ENCODE measurements around the gene PATE3. TPM values are rescaled to one million over a fixed set of nuclear protein-coding genes. Genes with fewer than 3 reads are reported as not detected.

The PATE3 gene
- polyA plus RNA-seq, 2 donors, result not detected

- Histone ChIP-seq H3K36me3 (ENCODE audit: control insufficient read depth in 2 of 2, insufficient read depth in 2 of 2, low read length in 1 of 2) (no peaks in the 10 kb centered on the region), H3K4me1 (ENCODE audit: control insufficient read depth in 2 of 2, insufficient read depth in 2 of 2, low read length in 1 of 2) (no peaks in the 10 kb centered on the region), H3K27me3 (ENCODE audit: control insufficient read depth in 1 of 2, insufficient read depth in 2 of 2, low read length in 2 of 2) (no peaks in the 10 kb centered on the region), H3K27ac (ENCODE audit: low read depth in 2 of 2, low read length in 1 of 2) (no peak overlapping the region), H3K4me3 (ENCODE audit: low read depth in 1 of 2, low read length in 2 of 2) (no peak overlapping the region), H3K9me3 (ENCODE audit: control insufficient read depth in 2 of 2, insufficient read depth in 1 of 2, low read depth in 1 of 2, low read length in 1 of 2) (no peaks in the 10 kb centered on the region)
- WGBS, 2 donors, result 75 to 76% methylated on average over 2 of the region's 2 CpGs
Observed at GRCh38 chr11:125770583-125770982, 17.3 kb upstream of the PATE3 start.

DNA sequence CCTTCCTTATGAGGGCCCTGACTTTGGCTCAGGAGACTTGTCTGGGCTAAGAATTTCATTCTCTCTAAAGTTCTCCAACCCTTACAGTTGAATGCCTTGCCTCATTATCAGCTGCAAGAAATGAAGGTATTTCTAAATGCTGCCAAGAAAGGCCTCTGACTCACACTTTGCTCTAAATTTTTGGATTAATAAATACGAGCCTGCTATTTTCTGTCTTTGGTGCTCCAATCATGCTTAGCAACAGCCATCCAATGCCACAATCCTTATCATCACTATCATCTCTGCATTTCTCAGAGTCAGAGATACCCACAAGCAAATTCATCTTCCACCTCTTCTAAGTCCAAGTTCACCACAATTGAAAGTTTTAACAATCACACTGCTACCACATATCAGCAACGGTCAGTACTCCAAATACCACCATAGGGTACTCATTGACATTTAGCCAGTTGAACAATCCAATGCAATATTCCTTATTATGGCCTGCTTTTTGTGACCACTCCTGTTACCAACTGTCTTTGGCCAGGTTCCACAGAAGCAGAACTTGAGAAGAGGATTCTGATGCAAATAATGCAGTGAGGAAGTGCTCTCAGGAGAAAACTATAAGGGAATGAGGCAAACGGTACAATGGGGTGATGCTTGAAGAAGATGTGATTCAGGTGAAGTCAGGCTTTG lies 15.0 kb upstream of the PATE3 start:
- no peaks in the 10 kb centered on the region for H3K9me3 ChIP-seq (ENCODE audit: control insufficient read depth in 2 of 2, insufficient read depth in 1 of 2, low read depth in 1 of 2, low read length in 1 of 2)
- H3K27ac ChIP-seq (ENCODE audit: low read depth in 2 of 2, low read length in 1 of 2), result no peak overlapping the region
- H3K36me3 ChIP-seq (ENCODE audit: control insufficient read depth in 2 of 2, insufficient read depth in 2 of 2, low read length in 1 of 2), result no peaks in the 10 kb centered on the region
- WGBS, 2 donors, result 57 to 59% methylated on average over 3 of the region's 3 CpGs
- H3K4me3 ChIP-seq (ENCODE audit: low read depth in 1 of 2, low read length in 2 of 2), result no peak overlapping the region
- H3K27me3 ChIP-seq (ENCODE audit: control insufficient read depth in 1 of 2, insufficient read depth in 2 of 2, low read length in 2 of 2), result no peaks in the 10 kb centered on the region
- no peaks in the 10 kb centered on the region for H3K4me1 ChIP-seq (ENCODE audit: control insufficient read depth in 2 of 2, insufficient read depth in 2 of 2, low read length in 1 of 2)

DNA sequence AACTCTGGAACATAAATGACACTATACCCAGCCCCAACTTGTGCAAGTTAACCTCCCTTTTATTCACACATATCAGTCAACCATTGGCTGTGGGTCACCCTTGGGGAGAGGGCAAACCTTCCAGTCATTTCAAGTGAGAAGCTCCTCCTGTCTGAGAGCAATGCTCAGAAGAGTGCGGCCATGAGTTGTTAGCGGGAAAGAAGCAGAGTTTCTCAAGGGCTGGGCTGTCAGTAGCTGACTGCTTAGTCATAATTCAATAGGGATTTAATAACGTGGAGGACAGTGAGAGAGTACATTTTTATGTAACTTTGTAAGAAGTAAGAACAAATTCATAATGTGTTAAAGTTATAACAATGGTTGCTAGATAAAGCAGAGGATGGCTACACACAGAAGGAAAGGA lies 14.4 kb upstream of the PATE3 start:
- H3K27ac ChIP-seq (ENCODE audit: low read depth in 2 of 2, low read length in 1 of 2), result no peak overlapping the region
- no peaks in the 10 kb centered on the region for H3K27me3 ChIP-seq (ENCODE audit: control insufficient read depth in 1 of 2, insufficient read depth in 2 of 2, low read length in 2 of 2)
- no peaks in the 10 kb centered on the region for H3K36me3 ChIP-seq (ENCODE audit: control insufficient read depth in 2 of 2, insufficient read depth in 2 of 2, low read length in 1 of 2)
- WGBS, 2 donors, result 51 to 63% methylated on average over 3 of the region's 3 CpGs
- no peaks in the 10 kb centered on the region for H3K9me3 ChIP-seq (ENCODE audit: control insufficient read depth in 2 of 2, insufficient read depth in 1 of 2, low read depth in 1 of 2, low read length in 1 of 2)
- H3K4me3 ChIP-seq (ENCODE audit: low read depth in 1 of 2, low read length in 2 of 2), result no peak overlapping the region
- no peaks in the 10 kb centered on the region for H3K4me1 ChIP-seq (ENCODE audit: control insufficient read depth in 2 of 2, insufficient read depth in 2 of 2, low read length in 1 of 2)

DNA sequence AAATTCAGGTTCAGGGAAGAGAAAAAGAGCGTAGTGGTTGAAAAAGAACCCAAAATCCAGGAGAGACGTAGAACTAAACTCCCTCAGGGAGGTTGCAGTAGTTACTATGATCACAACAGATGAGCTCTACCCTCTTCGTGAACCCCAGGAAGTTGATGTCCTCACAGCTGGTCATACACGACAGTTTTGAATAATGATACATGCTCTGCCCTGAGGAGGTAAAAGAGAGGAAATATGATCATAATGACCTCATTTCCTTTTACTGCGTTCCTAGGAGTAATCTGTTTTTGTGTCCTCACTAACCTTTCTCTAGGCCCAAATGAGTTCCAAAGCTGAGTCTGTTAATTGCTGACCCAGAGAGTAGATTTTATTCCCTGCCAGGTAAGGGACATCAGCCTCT lies 10.6 kb upstream of the PATE3 start:
- no peak overlapping the region for H3K27ac ChIP-seq (ENCODE audit: low read depth in 2 of 2, low read length in 1 of 2)
- 57 to 58% methylated on average over 5 of the region's 5 CpGs for WGBS, 2 donors
- H3K4me1 ChIP-seq (ENCODE audit: control insufficient read depth in 2 of 2, insufficient read depth in 2 of 2, low read length in 1 of 2), result no peaks in the 10 kb centered on the region
- no peaks in the 10 kb centered on the region for H3K36me3 ChIP-seq (ENCODE audit: control insufficient read depth in 2 of 2, insufficient read depth in 2 of 2, low read length in 1 of 2)
- H3K9me3 ChIP-seq (ENCODE audit: control insufficient read depth in 2 of 2, insufficient read depth in 1 of 2, low read depth in 1 of 2, low read length in 1 of 2), result no peaks in the 10 kb centered on the region
- H3K4me3 ChIP-seq (ENCODE audit: low read depth in 1 of 2, low read length in 2 of 2), result no peak overlapping the region
- no peaks in the 10 kb centered on the region for H3K27me3 ChIP-seq (ENCODE audit: control insufficient read depth in 1 of 2, insufficient read depth in 2 of 2, low read length in 2 of 2)

- Histone ChIP-seq H3K4me3 (ENCODE audit: low read depth in 1 of 2, low read length in 2 of 2) (no peak within 1 kb of the TSS), H3K4me1 (ENCODE audit: control insufficient read depth in 2 of 2, insufficient read depth in 2 of 2, low read length in 1 of 2) (no peaks in the 10 kb centered on the region), H3K9me3 (ENCODE audit: control insufficient read depth in 2 of 2, insufficient read depth in 1 of 2, low read depth in 1 of 2, low read length in 1 of 2) (no peaks in the 10 kb centered on the region), H3K27ac (ENCODE audit: low read depth in 2 of 2, low read length in 1 of 2) (no peak within 1 kb of the TSS), H3K36me3 (ENCODE audit: control insufficient read depth in 2 of 2, insufficient read depth in 2 of 2, low read length in 1 of 2) (no peaks in the 10 kb centered on the region), H3K27me3 (ENCODE audit: control insufficient read depth in 1 of 2, insufficient read depth in 2 of 2, low read length in 2 of 2) (no peaks in the 10 kb centered on the region)
Observed at GRCh38 chr11:125778728-125779127, 9.2 kb upstream of the PATE3 start, which contains the start of gene PATE2. PATE2 (minus strand) TSS chr11:125778828; CDS start chr11:125778773, 55 bp downstream.

DNA sequence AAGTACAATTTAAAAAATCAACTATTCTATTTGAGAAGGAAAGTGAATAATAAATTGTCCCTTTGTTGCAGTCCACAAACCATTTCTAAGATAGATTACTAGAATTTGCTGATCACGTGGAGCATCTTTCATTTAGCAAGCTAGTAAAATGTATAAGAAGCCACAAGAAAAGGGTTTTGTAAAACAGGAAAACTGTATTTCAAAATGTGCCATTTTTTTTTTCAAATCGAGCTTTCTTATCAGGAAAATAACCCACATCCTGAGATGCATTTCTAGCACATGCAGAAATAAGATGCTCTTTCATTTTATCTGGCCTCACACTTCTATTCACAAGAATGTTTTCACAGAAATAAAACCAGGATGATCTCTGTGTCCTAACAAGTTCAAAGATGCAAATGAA lies 3.2 kb upstream of the PATE3 start:
- Histone ChIP-seq H3K4me3 (ENCODE audit: low read depth in 1 of 2, low read length in 2 of 2) (no peak overlapping the region), H3K36me3 (ENCODE audit: control insufficient read depth in 2 of 2, insufficient read depth in 2 of 2, low read length in 1 of 2) (no peaks in the 10 kb centered on the region), H3K27ac (ENCODE audit: low read depth in 2 of 2, low read length in 1 of 2) (no peak overlapping the region), H3K4me1 (ENCODE audit: control insufficient read depth in 2 of 2, insufficient read depth in 2 of 2, low read length in 1 of 2) (no peaks in the 10 kb centered on the region), H3K9me3 (ENCODE audit: control insufficient read depth in 2 of 2, insufficient read depth in 1 of 2, low read depth in 1 of 2, low read length in 1 of 2) (no peaks in the 10 kb centered on the region), H3K27me3 (ENCODE audit: control insufficient read depth in 1 of 2, insufficient read depth in 2 of 2, low read length in 2 of 2) (no peaks in the 10 kb centered on the region)
- WGBS, 2 donors, result 54 to 56% methylated on average over 2 of the region's 2 CpGs

- no peaks in the 10 kb centered on the region for H3K27me3 ChIP-seq (ENCODE audit: control insufficient read depth in 1 of 2, insufficient read depth in 2 of 2, low read length in 2 of 2)
- no peaks in the 10 kb centered on the region for H3K9me3 ChIP-seq (ENCODE audit: control insufficient read depth in 2 of 2, insufficient read depth in 1 of 2, low read depth in 1 of 2, low read length in 1 of 2)
- no peaks in the 10 kb centered on the region for H3K4me1 ChIP-seq (ENCODE audit: control insufficient read depth in 2 of 2, insufficient read depth in 2 of 2, low read length in 1 of 2)
- H3K4me3 ChIP-seq (ENCODE audit: low read depth in 1 of 2, low read length in 2 of 2), result no peak overlapping the region
- WGBS, 2 donors, result 94 to 96% methylated on average over 4 of the region's 4 CpGs
- no peak overlapping the region for H3K27ac ChIP-seq (ENCODE audit: low read depth in 2 of 2, low read length in 1 of 2)
- H3K36me3 ChIP-seq (ENCODE audit: control insufficient read depth in 2 of 2, insufficient read depth in 2 of 2, low read length in 1 of 2), result no peaks in the 10 kb centered on the region
Observed at GRCh38 chr11:125790825-125791224, 2.9 kb downstream of the PATE3 start.

DNA sequence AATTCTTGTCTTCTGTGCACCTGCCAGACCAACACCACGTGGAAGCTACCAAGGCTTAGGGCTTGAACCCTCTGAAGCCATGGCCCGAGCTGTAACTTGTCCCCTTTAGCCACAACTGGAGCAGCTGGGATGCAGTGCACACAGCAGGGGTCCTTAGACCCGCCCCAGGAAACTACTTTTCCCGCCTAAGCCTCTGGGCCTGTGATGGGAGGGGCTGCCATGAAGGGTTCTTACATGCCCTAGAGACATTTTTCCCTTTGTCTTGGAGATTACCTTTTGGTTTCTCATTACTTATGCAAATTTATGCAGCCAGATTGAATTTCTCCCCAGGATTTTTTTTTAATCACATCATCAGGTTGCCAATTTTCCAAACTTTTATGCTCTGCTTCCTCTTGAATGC lies 9.7 kb downstream of the PATE3 start:
- Histone ChIP-seq H3K36me3 (ENCODE audit: control insufficient read depth in 2 of 2, insufficient read depth in 2 of 2, low read length in 1 of 2) (no peaks in the 10 kb centered on the region), H3K27me3 (ENCODE audit: control insufficient read depth in 1 of 2, insufficient read depth in 2 of 2, low read length in 2 of 2) (no peaks in the 10 kb centered on the region), H3K9me3 (ENCODE audit: control insufficient read depth in 2 of 2, insufficient read depth in 1 of 2, low read depth in 1 of 2, low read length in 1 of 2) (no peaks in the 10 kb centered on the region), H3K4me1 (ENCODE audit: control insufficient read depth in 2 of 2, insufficient read depth in 2 of 2, low read length in 1 of 2) (no peaks in the 10 kb centered on the region), H3K27ac (ENCODE audit: low read depth in 2 of 2, low read length in 1 of 2) (no peak overlapping the region), H3K4me3 (ENCODE audit: low read depth in 1 of 2, low read length in 2 of 2) (no peak overlapping the region)
- WGBS, 2 donors, result 40 to 45% methylated on average over 4 of the region's 4 CpGs

- WGBS, 2 donors, result 47% methylated on average over 2 of the region's 2 CpGs
- Histone ChIP-seq H3K27ac (ENCODE audit: low read depth in 2 of 2, low read length in 1 of 2) (no peak overlapping the region), H3K4me1 (ENCODE audit: control insufficient read depth in 2 of 2, insufficient read depth in 2 of 2, low read length in 1 of 2) (no peaks in the 10 kb centered on the region), H3K27me3 (ENCODE audit: control insufficient read depth in 1 of 2, insufficient read depth in 2 of 2, low read length in 2 of 2) (no peaks in the 10 kb centered on the region), H3K9me3 (ENCODE audit: control insufficient read depth in 2 of 2, insufficient read depth in 1 of 2, low read depth in 1 of 2, low read length in 1 of 2) (peaks cover 4 to 5% of the 10 kb centered on the region in 2 donors), H3K36me3 (ENCODE audit: control insufficient read depth in 2 of 2, insufficient read depth in 2 of 2, low read length in 1 of 2) (no peaks in the 10 kb centered on the region), H3K4me3 (ENCODE audit: low read depth in 1 of 2, low read length in 2 of 2) (no peak overlapping the region)
Observed at GRCh38 chr11:125799808-125800207, 11.9 kb downstream of the PATE3 start.

DNA sequence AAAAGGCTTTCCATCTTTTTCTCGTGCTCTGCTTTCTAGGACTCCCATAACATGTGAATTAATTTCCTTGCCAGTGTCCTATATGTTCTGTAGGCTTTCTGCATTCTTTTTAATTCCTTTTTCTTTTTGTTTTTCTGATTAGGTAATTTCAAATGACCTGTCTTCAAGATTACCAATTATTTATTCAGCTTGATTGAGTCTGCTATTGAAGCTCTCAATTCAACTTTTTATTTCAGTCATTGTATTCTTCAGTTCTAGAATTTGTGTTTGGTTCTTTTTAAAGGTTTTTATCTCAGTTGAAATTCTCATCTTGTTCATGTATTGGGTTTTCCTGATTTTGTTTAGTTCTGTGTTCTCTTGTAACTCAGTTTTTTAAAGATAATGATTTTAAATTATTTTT lies 14.5 kb downstream of the PATE3 start:
- WGBS, 2 donors, result 18 to 26% methylated on average over 1 of the region's 1 CpG
- Histone ChIP-seq H3K4me1 (ENCODE audit: control insufficient read depth in 2 of 2, insufficient read depth in 2 of 2, low read length in 1 of 2) (no peaks in the 10 kb centered on the region), H3K27me3 (ENCODE audit: control insufficient read depth in 1 of 2, insufficient read depth in 2 of 2, low read length in 2 of 2) (no peaks in the 10 kb centered on the region), H3K27ac (ENCODE audit: low read depth in 2 of 2, low read length in 1 of 2) (no peak overlapping the region), H3K4me3 (ENCODE audit: low read depth in 1 of 2, low read length in 2 of 2) (no peak overlapping the region), H3K9me3 (ENCODE audit: control insufficient read depth in 2 of 2, insufficient read depth in 1 of 2, low read depth in 1 of 2, low read length in 1 of 2) (peaks cover 4 to 5% of the 10 kb centered on the region in 2 donors), H3K36me3 (ENCODE audit: control insufficient read depth in 2 of 2, insufficient read depth in 2 of 2, low read length in 1 of 2) (no peaks in the 10 kb centered on the region)
